GM23338 (cell line): Measurements from ENCODE around the gene SPANXA1. TPM values are rescaled to one million over a fixed set of nuclear protein-coding genes. Genes with fewer than 3 reads are reported as not detected.
"Not testable (repeated sequence)": the region's sequence is repeated elsewhere in the genome, so short reads cannot be mapped to it uniquely, and the experiment has no call there.

Experiments
- ATAC-seq: fragments of 200-7000 bp; cut with Tn5 transposase; 3 replicates; pipeline ENCODE4 v1.9.1; 2020
- DNase-seq: peaks from one replicate; pipeline ENCODE4 v3.0.0-alpha.2; 2015; ENCODE audit warnings: low spot score
- H2AFZ ChIP-seq: fragments of 200-600 bp; sonication (generic); 2 replicates; pipeline ENCODE4 v1.8.0; 2016; ENCODE audit warnings: antibody characterized with exemption, mild to moderate bottlenecking, moderate library complexity
- H3F3A ChIP-seq: fragments of 200-600 bp; sonication (generic); replicated peaks from 2 replicates; pipeline ENCODE4 v1.8.0; 2017; ENCODE audit warnings: antibody characterized with exemption, mixed run types, low read depth
- H3K27ac ChIP-seq: fragments of 200-600 bp; sonication (generic); 2 replicates; pipeline ENCODE4 v1.6.1; 2016; ENCODE audit warnings: low read depth
- H3K27me3 ChIP-seq: fragments of 200-600 bp; sonication (generic); 2 replicates; pipeline ENCODE4 v1.8.0; 2016; ENCODE audit warnings: mild to moderate bottlenecking, mixed run types, moderate library complexity; ENCODE audit not compliant: insufficient read depth
- H3K36me3 ChIP-seq: fragments of 200-600 bp; sonication (generic); 2 replicates; pipeline ENCODE4 v1.8.0; 2016; ENCODE audit warnings: mild to moderate bottlenecking; ENCODE audit not compliant: insufficient read depth
- H3K4me1 ChIP-seq: fragments of 200-600 bp; sonication (generic); 2 replicates; pipeline ENCODE4 v1.8.0; 2016; ENCODE audit warnings: mild to moderate bottlenecking, moderate library complexity; ENCODE audit not compliant: insufficient read depth
- H3K4me2 ChIP-seq: fragments of 200-600 bp; sonication (generic); 2 replicates; pipeline ENCODE4 v1.7.1; 2017; ENCODE audit warnings: mixed run types
- H3K4me3 ChIP-seq: fragments of 200-600 bp; sonication (generic); 2 replicates; pipeline ENCODE4 v1.6.1; 2016; ENCODE audit warnings: mixed run types
- H3K79me2 ChIP-seq: fragments of 200-600 bp; sonication (generic); replicated peaks from 2 replicates; pipeline ENCODE4 v1.8.0; 2017; ENCODE audit warnings: mild to moderate bottlenecking; ENCODE audit not compliant: insufficient read depth
- H3K9me2 ChIP-seq: fragments of 200-600 bp; sonication (generic); 2 replicates; pipeline ENCODE4 v1.8.0; 2017; ENCODE audit not compliant: insufficient read depth
- H4K20me1 ChIP-seq: fragments of 200-600 bp; sonication (generic); replicated peaks from 2 replicates; pipeline ENCODE4 v1.8.0; 2017; ENCODE audit warnings: mild to moderate bottlenecking; ENCODE audit not compliant: insufficient read depth
- H3K27ac Mint-ChIP-seq: 2 replicates; pipeline ENCODE4 v1.8.0; 2020; ENCODE audit warnings: inconsistent platforms, mild to moderate bottlenecking, moderate library complexity, mixed read lengths
- H3K27me3 Mint-ChIP-seq: 3 replicates; pipeline ENCODE4 v1.8.0; 2022; ENCODE audit warnings: low read depth, mild to moderate bottlenecking, moderate library complexity, mixed read lengths, inconsistent platforms; ENCODE audit not compliant: insufficient read depth, poor library complexity
- H3K36me3 Mint-ChIP-seq: 3 replicates; pipeline ENCODE4 v1.8.0; 2021; ENCODE audit warnings: low read depth, mild to moderate bottlenecking, inconsistent platforms, moderate library complexity, mixed read lengths
- H3K4me1 Mint-ChIP-seq: 3 replicates; pipeline ENCODE4 v1.8.0; 2020; ENCODE audit warnings: mild to moderate bottlenecking, inconsistent platforms, mixed read lengths
- H3K4me3 Mint-ChIP-seq: 3 replicates; pipeline ENCODE4 v1.8.0; 2021; ENCODE audit warnings: moderate library complexity, mild to moderate bottlenecking, inconsistent platforms, mixed read lengths
- H3K9me3 Mint-ChIP-seq: 3 replicates; pipeline ENCODE4 v1.8.0; 2020; ENCODE audit warnings: moderate library complexity, mild to moderate bottlenecking, inconsistent platforms, mixed read lengths
- polyA plus RNA-seq: library from polyadenylated mRNA; unstranded; fragments of >200 nt; fragmentation: Nextera tagmentation; extraction: Ambion mirVana; gene quantifications from 2 replicates; pipeline ENCODE4 v1.2.1, GENCODE V29; 2016
- total RNA-seq: library from RNA; depleted of rRNA; stranded (reverse); fragments of >200 nt; shearing (Covaris generic); gene quantifications from 2 replicates; pipeline ENCODE4 v1.2.3, GENCODE V29; 2014; rRNA removed

Gene SPANXA1
- total and polyA plus RNA-seq, 2 experiments from 2014 or later, result 0.45 TPM; not detected in 1

DNA sequence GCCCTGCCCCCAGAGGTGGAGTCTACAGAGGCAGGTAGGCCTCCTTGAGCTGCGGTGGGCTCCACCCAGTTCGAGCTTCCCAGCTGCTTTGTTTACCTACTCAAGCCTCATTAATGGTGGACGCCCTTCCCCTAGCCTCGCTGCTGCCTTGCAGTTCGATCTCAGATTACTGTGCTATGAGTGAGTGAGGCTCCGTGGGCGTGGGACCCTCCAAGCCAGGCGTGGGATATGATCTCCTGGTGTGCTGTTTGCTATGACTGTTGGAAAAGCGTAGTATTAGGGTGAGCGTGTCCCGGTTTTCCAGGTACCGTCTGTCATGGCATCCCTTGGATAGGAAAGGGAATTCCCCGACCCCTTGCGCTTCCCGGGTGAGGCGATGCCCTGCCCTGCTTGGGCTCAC lies 42.0 kb downstream of the SPANXA1 start:
- not testable (repeated sequence) for H3K27me3 Mint-ChIP-seq, H3K4me1 ChIP-seq, H3K4me1 Mint-ChIP-seq, H3K27me3 ChIP-seq, DNase-seq, H3K4me3 ChIP-seq, H3K79me2 ChIP-seq, H4K20me1 ChIP-seq, H3K36me3 ChIP-seq, H2AFZ ChIP-seq, H3K4me3 Mint-ChIP-seq, H3K36me3 Mint-ChIP-seq, H3K9me2 ChIP-seq, H3K27ac ChIP-seq, H3K4me2 ChIP-seq, ATAC-seq, H3K27ac Mint-ChIP-seq, H3K9me3 Mint-ChIP-seq, H3F3A ChIP-seq

Other genes starting within 250 kb of the SPANXA1 start
- 0.45 TPM in 1 of 2 replicates, not detected in the other for gene SPANXA2, start 5.0 kb upstream of the SPANXA1 start, total RNA-seq
- gene SPANXA2, start 5.0 kb upstream of the SPANXA1 start, polyA plus RNA-seq, result not detected in 2 replicates
- gene SPANXD, start 114.0 kb upstream of the SPANXA1 start, total RNA-seq, result not detected in 2 replicates
- not detected in 2 replicates for gene SPANXD, start 114.0 kb upstream of the SPANXA1 start, polyA plus RNA-seq